Lower lobe of right lung (tissue), 2 donors: ENCODE measurements around the gene ZCCHC13. TPM values are rescaled to one million over a fixed set of nuclear protein-coding genes. Genes with fewer than 3 reads are reported as not detected.

Source experiments
- ATAC-seq, 2 donors: fragments of 200-7000 bp; cut with Tn5 transposase; one replicate each; pipeline ENCODE4 v1.9.1; 2020 to 2022; ENCODE audit warnings: mild to moderate bottlenecking in 2 of 2, moderate library complexity in 2 of 2
- DNase-seq: peaks from one replicate; pipeline ENCODE4 v3.0.0-alpha.2; 2020
- H3K27ac ChIP-seq: fragments of 200-600 bp; one replicate; pipeline ENCODE4 v1.8.0; 2022
- H3K27me3 ChIP-seq: fragments of 200-600 bp; one replicate; pipeline ENCODE4 v1.8.0; 2022; ENCODE audit warnings: low read depth
- H3K36me3 ChIP-seq: fragments of 200-600 bp; one replicate; pipeline ENCODE4 v1.8.0; 2022; ENCODE audit warnings: mild to moderate bottlenecking
- H3K4me1 ChIP-seq: fragments of 200-600 bp; one replicate; pipeline ENCODE4 v1.8.0; 2022
- H3K4me3 ChIP-seq: fragments of 200-600 bp; one replicate; pipeline ENCODE4 v1.8.0; 2022; ENCODE audit warnings: mild to moderate bottlenecking
- H3K9me3 ChIP-seq: fragments of 200-600 bp; one replicate; pipeline ENCODE4 v1.8.0; 2022
- intact Hi-C: fragments of 100-400 bp; cut with DNase I; formaldehyde crosslinking; loops from one replicate; pipeline ENCODE4 v1.11.0; 2022
- total RNA-seq: library from RNA; stranded (reverse); fragmentation: NEBNext Ultra II Directional; extraction: Animal tissue kit (Norgen Biotek cat#: 25700); gene quantifications from one replicate; pipeline ENCODE4 v1.2.1, GENCODE V29; 2021
- TF ChIP-seq, protein P1 (sequence below): fragments of 200-600 bp; IDR thresholded peaks from one replicate; pipeline ENCODE4 v1.8.0; 2022; ENCODE audit warnings: antibody characterized with exemption, mild to moderate bottlenecking
- donor health status: DM: no; HTN: yes; CAD: no; lungs with severe emphysema.

The ZCCHC13 gene
- total RNA-seq, 1 donor from 2014 or later, result not detected

DNA sequence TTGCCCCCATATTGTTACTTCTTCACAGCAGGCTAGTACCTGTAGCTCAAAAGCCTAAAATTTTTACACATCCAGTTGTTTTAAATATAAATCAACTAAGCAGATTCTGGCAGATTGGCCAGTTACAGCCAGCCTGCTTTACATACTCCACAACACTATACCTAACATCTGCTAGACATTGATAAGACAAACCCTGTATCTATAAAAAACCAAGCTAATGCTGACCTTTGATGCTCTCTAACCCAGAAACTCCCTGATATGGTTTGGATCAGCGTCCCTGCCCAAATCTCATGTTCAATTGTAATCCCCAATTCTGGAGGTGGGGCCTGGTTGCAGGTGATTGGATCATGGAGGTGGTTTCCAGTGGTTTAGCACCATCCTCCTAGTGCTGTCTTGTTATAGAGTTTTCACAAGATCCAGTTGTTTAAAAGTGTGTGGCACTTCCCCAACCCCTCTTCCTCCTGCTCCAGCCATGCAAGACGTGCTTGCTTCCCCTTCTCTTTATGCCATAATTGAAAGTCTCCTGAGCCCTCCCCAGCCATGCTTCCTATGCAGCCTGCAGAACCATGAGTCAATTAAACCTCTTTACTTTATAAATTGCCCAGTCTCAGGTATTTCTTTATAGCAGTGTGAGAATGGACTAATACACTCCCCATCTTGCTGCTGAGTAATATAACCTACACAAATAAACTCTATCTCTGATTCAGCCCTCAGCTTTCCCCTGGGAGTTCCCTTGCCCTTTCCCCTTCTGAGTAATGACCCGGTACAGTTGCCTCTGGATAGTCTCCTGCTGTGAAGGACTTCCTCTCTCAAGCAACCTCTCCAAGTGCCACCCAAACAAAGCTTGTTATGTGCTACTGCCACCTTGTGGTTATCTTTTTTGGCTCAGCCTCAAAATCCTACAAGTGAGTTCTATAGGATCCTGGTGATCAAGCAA, 39.6 kb downstream of the ZCCHC13 start:
- intact Hi-C loops, result no loop called here
- Histone ChIP-seq H3K9me3 (no peaks in the 10 kb centered on the region), H3K4me1 (no peaks in the 10 kb centered on the region), H3K27ac (no peak overlapping the region), H3K36me3 (no peaks in the 10 kb centered on the region), H3K4me3 (no peak overlapping the region), H3K27me3 (no peaks in the 10 kb centered on the region)
- ATAC-seq (peak; percentile 94 to 98), DNase-seq (no peak)
- TF ChIP-seq, protein P1, sequence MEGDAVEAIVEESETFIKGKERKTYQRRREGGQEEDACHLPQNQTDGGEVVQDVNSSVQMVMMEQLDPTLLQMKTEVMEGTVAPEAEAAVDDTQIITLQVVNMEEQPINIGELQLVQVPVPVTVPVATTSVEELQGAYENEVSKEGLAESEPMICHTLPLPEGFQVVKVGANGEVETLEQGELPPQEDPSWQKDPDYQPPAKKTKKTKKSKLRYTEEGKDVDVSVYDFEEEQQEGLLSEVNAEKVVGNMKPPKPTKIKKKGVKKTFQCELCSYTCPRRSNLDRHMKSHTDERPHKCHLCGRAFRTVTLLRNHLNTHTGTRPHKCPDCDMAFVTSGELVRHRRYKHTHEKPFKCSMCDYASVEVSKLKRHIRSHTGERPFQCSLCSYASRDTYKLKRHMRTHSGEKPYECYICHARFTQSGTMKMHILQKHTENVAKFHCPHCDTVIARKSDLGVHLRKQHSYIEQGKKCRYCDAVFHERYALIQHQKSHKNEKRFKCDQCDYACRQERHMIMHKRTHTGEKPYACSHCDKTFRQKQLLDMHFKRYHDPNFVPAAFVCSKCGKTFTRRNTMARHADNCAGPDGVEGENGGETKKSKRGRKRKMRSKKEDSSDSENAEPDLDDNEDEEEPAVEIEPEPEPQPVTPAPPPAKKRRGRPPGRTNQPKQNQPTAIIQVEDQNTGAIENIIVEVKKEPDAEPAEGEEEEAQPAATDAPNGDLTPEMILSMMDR, result peak; percentile 58

DNA sequence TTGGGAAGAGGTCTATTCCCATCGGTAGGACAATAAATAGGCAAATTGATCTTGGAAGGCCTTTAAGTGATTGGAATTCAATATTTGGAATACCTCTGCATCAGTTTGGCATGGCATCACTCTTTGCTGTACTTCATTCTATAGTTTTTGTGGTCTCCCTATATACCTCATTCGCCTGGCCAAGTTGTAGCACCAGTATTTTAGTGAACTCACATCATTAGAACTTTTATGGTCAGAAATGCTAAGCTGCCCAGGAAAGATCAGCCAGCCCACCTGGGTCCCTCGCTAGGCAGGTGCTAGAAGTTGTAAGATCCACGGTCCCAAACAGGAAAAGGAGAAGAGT, 40.3 kb downstream of the ZCCHC13 start:
- Histone ChIP-seq H3K4me1 (no peaks in the 10 kb centered on the region), H3K27me3 (no peaks in the 10 kb centered on the region), H3K9me3 (no peaks in the 10 kb centered on the region), H3K36me3 (no peaks in the 10 kb centered on the region), H3K4me3 (no peak overlapping the region), H3K27ac (no peak overlapping the region)
- TF ChIP-seq, protein P1, result no peak
- DNase-seq (no peak), ATAC-seq (no peak)
- intact Hi-C loops, result no loop called here

DNA sequence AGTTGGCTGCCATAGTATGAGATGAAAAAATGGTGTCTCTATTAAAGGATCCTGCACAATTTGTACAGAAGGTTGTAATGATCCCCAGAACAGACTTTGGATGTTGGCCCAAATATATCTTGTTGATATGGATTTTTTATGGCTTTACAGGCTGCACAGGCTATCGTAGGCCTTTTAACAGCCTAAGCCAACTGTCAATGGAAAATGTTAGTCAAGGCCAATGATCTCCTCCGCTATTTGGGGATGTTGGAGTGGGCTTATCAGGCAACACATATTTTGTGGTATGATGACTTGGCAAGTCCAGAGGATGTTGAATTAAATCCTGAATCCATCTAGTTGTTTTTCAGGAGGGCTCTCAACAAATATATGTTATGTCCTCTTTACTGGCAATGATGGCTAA, 42.1 kb downstream of the ZCCHC13 start:
- Histone ChIP-seq H3K9me3 (no peaks in the 10 kb centered on the region), H3K27me3 (no peaks in the 10 kb centered on the region), H3K4me3 (no peak overlapping the region), H3K36me3 (no peaks in the 10 kb centered on the region), H3K4me1 (no peaks in the 10 kb centered on the region), H3K27ac (no peak overlapping the region)
- TF ChIP-seq, protein P1, result no peak
- intact Hi-C loops, result no loop called here
- DNase-seq (no peak), ATAC-seq (no peak)

DNA sequence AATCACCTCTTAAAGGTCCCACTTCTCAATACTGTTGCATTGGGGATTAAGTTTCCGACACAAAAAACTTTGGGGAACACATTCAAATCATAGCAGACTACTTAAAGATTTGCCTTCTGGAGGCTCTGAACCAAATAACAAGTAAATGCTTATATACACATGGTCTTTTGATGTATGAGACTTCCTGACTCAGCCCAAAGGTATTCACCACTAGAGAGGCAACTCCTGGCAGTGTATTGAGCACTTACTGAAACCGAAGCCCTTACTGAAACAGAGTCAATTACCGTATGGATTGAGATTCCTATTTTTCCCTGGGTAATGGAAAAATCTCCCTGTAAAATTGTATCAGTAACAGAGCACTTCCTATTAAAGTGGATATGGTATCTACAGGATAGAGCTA, 45.4 kb downstream of the ZCCHC13 start:
- intact Hi-C loops, result no loop called here
- no peak overlapping the region for H3K27ac ChIP-seq
- TF ChIP-seq, protein P1, result no peak
- no peaks in the 10 kb centered on the region for H3K9me3 ChIP-seq
- no peaks in the 10 kb centered on the region for H3K36me3 ChIP-seq
- H3K4me1 ChIP-seq, result no peaks in the 10 kb centered on the region
- H3K27me3 ChIP-seq, result no peaks in the 10 kb centered on the region
- DNase-seq (no peak), ATAC-seq (peak in 1 of 2 donors; percentile 52)
- no peak overlapping the region for H3K4me3 ChIP-seq

DNA sequence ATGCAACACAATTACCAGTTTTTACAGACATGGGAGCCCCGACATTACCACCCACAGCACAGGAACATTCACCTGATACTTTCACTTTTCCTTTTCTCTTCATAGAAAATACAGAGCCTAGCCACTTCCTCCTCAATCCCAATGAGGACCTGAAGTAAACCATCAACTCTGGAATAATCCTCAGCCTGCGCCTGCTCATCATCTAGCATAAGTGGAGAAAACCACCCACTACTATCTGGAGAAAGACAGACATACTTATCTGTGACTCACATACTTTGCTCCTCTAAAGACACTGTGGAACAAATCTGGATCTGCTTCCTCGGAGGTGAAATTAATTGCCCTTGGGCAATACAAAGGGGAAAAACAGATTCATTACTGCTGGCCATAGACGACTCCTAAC, 47.8 kb downstream of the ZCCHC13 start:
- no peak for ATAC-seq
- Histone ChIP-seq H3K4me3 (no peak overlapping the region), H3K9me3 (no peaks in the 10 kb centered on the region), H3K36me3 (no peaks in the 10 kb centered on the region), H3K27ac (no peak overlapping the region), H3K4me1 (no peaks in the 10 kb centered on the region), H3K27me3 (no peaks in the 10 kb centered on the region)
- intact Hi-C loops, result no loop called here
- no peak for DNase-seq
- TF ChIP-seq, protein P1, result no peak
